ENCODE data around the gene MCF2L.

The MCF2L gene

GRCh38 chr13:113005997-113006396, 37.0 kb downstream of the MCF2L start:
- FAIRE-seq (no peak), DNase-seq (ENCODE audit: insufficient read length, low spot score) (no peak)
- TF ChIP-seq POLR2A (IDR thresholded peaks at IDR 0.05; ENCODE audit: low read depth, low read length) (no peak), PAX5 (IDR thresholded peaks at IDR 0.05; ENCODE audit: insufficient read depth, low read length, severe bottlenecking) (no peak), TAF1 (IDR thresholded peaks at IDR 0.05; ENCODE audit: low read depth, low read length) (no peak), SPI1 (IDR thresholded peaks at IDR 0.05; ENCODE audit: low read depth, low read length) (no peak), POU2F2 (IDR thresholded peaks at IDR 0.05; ENCODE audit: low read depth, low read length) (no peak), POLR2AphosphoS5 (IDR thresholded peaks at IDR 0.05; ENCODE audit: low read depth, low read length) (no peak)

DNA sequence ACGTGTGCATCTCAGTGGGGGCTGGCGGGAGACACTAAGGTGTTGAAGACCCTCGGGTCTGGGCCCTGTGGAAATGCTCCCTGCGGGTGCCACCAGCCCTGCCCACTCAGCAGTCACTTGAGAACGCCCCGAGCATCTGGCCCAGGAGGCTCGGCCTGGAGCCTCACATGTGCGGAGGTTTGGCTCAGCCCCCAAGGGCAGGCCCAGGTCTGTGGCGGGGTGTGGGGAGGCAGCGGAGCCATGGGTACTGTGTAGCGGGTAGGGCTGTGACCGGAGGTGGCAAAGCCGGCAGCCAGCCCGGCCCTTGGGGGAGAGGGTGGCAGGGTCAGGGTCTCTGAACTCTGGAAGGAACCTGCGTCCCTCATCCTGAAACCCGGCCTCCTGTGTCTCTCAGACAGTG, 37.6 kb downstream of the MCF2L start:
- no peak for DNase-seq (ENCODE audit: insufficient read length, low spot score)
- no peak for FAIRE-seq
- TF ChIP-seq POU2F2 (IDR thresholded peaks at IDR 0.05; ENCODE audit: low read depth, low read length), result no peak
- no peak for TF ChIP-seq PAX5 (IDR thresholded peaks at IDR 0.05; ENCODE audit: insufficient read depth, low read length, severe bottlenecking)
- TF ChIP-seq SPI1 (IDR thresholded peaks at IDR 0.05; ENCODE audit: low read depth, low read length), result no peak
- no peak for TF ChIP-seq POLR2AphosphoS5 (IDR thresholded peaks at IDR 0.05; ENCODE audit: low read depth, low read length)
- TF ChIP-seq TAF1 (IDR thresholded peaks at IDR 0.05; ENCODE audit: low read depth, low read length), result no peak
- TF ChIP-seq POLR2A (IDR thresholded peaks at IDR 0.05; ENCODE audit: low read depth, low read length), result no peak

- TF ChIP-seq POLR2AphosphoS5 (IDR thresholded peaks at IDR 0.05; ENCODE audit: low read depth, low read length) (no peak), POLR2A (IDR thresholded peaks at IDR 0.05; ENCODE audit: low read depth, low read length) (no peak), TAF1 (IDR thresholded peaks at IDR 0.05; ENCODE audit: low read depth, low read length) (no peak), PAX5 (IDR thresholded peaks at IDR 0.05; ENCODE audit: insufficient read depth, low read length, severe bottlenecking) (no peak), POU2F2 (IDR thresholded peaks at IDR 0.05; ENCODE audit: low read depth, low read length) (no peak), SPI1 (IDR thresholded peaks at IDR 0.05; ENCODE audit: low read depth, low read length) (no peak)
- no peak for DNase-seq (ENCODE audit: insufficient read length, low spot score)
- no peak for FAIRE-seq
Measured at GRCh38 chr13:113008851-113009250, 39.8 kb downstream of the MCF2L start.

DNA sequence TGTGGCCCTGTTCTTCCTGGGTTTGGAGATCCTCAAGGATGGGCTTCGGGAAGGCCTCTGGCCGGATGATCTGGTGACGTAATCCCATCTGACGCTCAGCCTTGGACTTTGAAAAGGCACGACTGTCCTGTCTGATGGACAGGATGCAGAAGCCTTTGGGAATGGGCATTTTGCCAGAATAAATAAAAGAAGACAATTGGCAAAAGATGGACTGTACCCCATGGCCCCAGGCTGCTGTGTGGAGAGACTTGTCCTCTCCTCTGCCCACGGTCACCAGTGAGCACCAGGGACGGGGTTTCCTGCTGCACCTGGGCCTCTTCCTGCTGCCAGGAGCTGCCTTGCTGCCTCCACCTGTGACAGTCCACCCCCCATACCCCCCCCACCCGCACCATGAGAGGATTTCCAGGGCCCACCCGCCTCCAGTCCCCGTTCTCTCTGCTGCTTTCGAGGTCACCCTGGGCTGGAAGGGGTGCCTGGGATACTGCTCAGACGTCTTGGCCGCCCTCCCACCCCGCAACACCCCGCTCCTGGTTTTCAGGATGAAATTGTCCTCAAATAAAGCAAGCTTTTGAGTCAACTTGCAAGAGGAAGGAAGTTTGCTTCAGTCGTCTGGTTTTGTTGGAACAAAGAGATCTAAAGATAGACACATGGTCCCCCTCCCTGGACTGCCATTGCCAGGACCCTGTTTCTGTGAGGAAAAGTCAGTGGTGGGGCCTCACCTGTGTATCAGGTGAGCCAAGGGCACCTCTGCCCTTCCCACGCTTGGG, 40.9 kb downstream of the MCF2L start:
- no peak for DNase-seq (ENCODE audit: insufficient read length, low spot score)

DNA sequence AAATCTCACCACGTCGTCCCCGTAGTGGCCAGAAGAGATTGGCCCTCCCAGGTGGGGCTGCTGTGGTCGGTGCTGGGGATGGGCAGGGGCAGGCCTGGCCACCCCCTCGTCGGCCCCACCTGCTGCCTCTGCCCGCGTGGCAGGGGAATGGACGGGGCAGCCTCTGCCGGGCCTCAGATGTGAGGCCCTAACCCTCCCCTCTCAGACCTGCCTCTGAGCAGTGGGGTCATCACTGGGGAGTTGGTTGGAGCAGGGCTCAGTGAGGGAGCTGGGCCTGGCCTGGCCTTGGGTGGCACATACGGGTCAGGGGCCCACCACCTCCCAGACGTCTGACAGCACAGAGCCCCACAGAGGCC, 41.5 kb downstream of the MCF2L start:
- DNase-seq (ENCODE audit: insufficient read length, low spot score) (no peak), FAIRE-seq (no peak)
- TF ChIP-seq POU2F2 (IDR thresholded peaks at IDR 0.05; ENCODE audit: low read depth, low read length) (no peak), SPI1 (IDR thresholded peaks at IDR 0.05; ENCODE audit: low read depth, low read length) (no peak), TAF1 (IDR thresholded peaks at IDR 0.05; ENCODE audit: low read depth, low read length) (no peak), POLR2AphosphoS5 (IDR thresholded peaks at IDR 0.05; ENCODE audit: low read depth, low read length) (no peak), POLR2A (IDR thresholded peaks at IDR 0.05; ENCODE audit: low read depth, low read length) (no peak), PAX5 (IDR thresholded peaks at IDR 0.05; ENCODE audit: insufficient read depth, low read length, severe bottlenecking) (no peak)

More for the DNA sequence above, 40.9 kb downstream of the MCF2L start:
- TF ChIP-seq TAF1 (IDR thresholded peaks at IDR 0.05; ENCODE audit: low read depth, low read length) (no peak), POLR2AphosphoS5 (IDR thresholded peaks at IDR 0.05; ENCODE audit: low read depth, low read length) (no peak), PAX5 (IDR thresholded peaks at IDR 0.05; ENCODE audit: insufficient read depth, low read length, severe bottlenecking) (no peak), POU2F2 (IDR thresholded peaks at IDR 0.05; ENCODE audit: low read depth, low read length) (no peak), POLR2A (IDR thresholded peaks at IDR 0.05; ENCODE audit: low read depth, low read length) (no peak), SPI1 (IDR thresholded peaks at IDR 0.05; ENCODE audit: low read depth, low read length) (no peak)
- FAIRE-seq, result no peak

GRCh38 chr13:113013303-113013702, 44.3 kb downstream of the MCF2L start:
- TF ChIP-seq POLR2AphosphoS5 (IDR thresholded peaks at IDR 0.05; ENCODE audit: low read depth, low read length), result no peak
- no peak for TF ChIP-seq TAF1 (IDR thresholded peaks at IDR 0.05; ENCODE audit: low read depth, low read length)
- no peak for TF ChIP-seq POLR2A (IDR thresholded peaks at IDR 0.05; ENCODE audit: low read depth, low read length)
- no peak for TF ChIP-seq POU2F2 (IDR thresholded peaks at IDR 0.05; ENCODE audit: low read depth, low read length)
- TF ChIP-seq PAX5 (IDR thresholded peaks at IDR 0.05; ENCODE audit: insufficient read depth, low read length, severe bottlenecking), result no peak
- FAIRE-seq (no peak), DNase-seq (ENCODE audit: insufficient read length, low spot score) (no peak)

GRCh38 chr13:113013878-113014751, 45.1 kb downstream of the MCF2L start:
- FAIRE-seq, result no peak
- TF ChIP-seq POLR2AphosphoS5 (IDR thresholded peaks at IDR 0.05; ENCODE audit: low read depth, low read length), result no peak
- no peak for TF ChIP-seq TAF1 (IDR thresholded peaks at IDR 0.05; ENCODE audit: low read depth, low read length)
- no peak for TF ChIP-seq POLR2A (IDR thresholded peaks at IDR 0.05; ENCODE audit: low read depth, low read length)
- TF ChIP-seq PAX5 (IDR thresholded peaks at IDR 0.05; ENCODE audit: insufficient read depth, low read length, severe bottlenecking), result no peak
- TF ChIP-seq POU2F2 (IDR thresholded peaks at IDR 0.05; ENCODE audit: low read depth, low read length), result no peak
- no peak for TF ChIP-seq SPI1 (IDR thresholded peaks at IDR 0.05; ENCODE audit: low read depth, low read length)
- DNase-seq (ENCODE audit: insufficient read length, low spot score), result no peak

- no peak for DNase-seq (ENCODE audit: insufficient read length, low spot score)
- no peak for FAIRE-seq
- TF ChIP-seq POLR2A (IDR thresholded peaks at IDR 0.05; ENCODE audit: low read depth, low read length) (no peak), POU2F2 (IDR thresholded peaks at IDR 0.05; ENCODE audit: low read depth, low read length) (no peak), TAF1 (IDR thresholded peaks at IDR 0.05; ENCODE audit: low read depth, low read length) (no peak), POLR2AphosphoS5 (IDR thresholded peaks at IDR 0.05; ENCODE audit: low read depth, low read length) (no peak)
Measured at GRCh38 chr13:113014752-113015745, 46.0 kb downstream of the MCF2L start.

All from GM12891 (cell line).